Heart left ventricle (tissue), 16 donors: ENCODE measurements around the gene FAM20C. TPM values are rescaled to one million over a fixed set of nuclear protein-coding genes. Genes with fewer than 3 reads are reported as not detected.

Source experiments
- ATAC-seq, 4 donors: fragments of 200-7000 bp; cut with Tn5 transposase; one replicate each; pipeline ENCODE4 v1.9.1; 2020 to 2022; ENCODE audit warnings: moderate library complexity in 4 of 4, mild to moderate bottlenecking in 3 of 4, moderate number of reproducible peaks in 1 of 4
- DNase-seq, 5 donors: peaks; one replicate each; pipeline ENCODE4 v3.0.0-alpha.2; 2020
- H3K27ac ChIP-seq, 12 donors: fragments of 200-600 bp; sonication (generic) in 4 of 12; one replicate each; pipeline versions ENCODE4 v1.5.0 to v1.8.0; 2016 to 2022; ENCODE audit warnings: mild to moderate bottlenecking in 2 of 12
- H3K27me3 ChIP-seq, 9 donors: fragments of 200-600 bp; sonication (generic) in 2 of 9; one replicate each; pipeline versions ENCODE4 v1.5.1 to v1.8.0; 2016 to 2022; ENCODE audit warnings: mild to moderate bottlenecking in 3 of 9
- H3K36me3 ChIP-seq, 9 donors: fragments of 200-600 bp; sonication (generic) in 2 of 9; one replicate each; pipeline versions ENCODE4 v1.5.0 to v1.8.0; 2018 to 2022; ENCODE audit warnings: mild to moderate bottlenecking in 2 of 9
- H3K4me1 ChIP-seq, 12 donors: fragments of 200-600 bp; sonication (generic) in 4 of 12; one replicate each; pipeline versions ENCODE4 v1.5.0 to v1.8.0; 2016 to 2022; ENCODE audit warnings: mild to moderate bottlenecking in 3 of 12
- H3K4me3 ChIP-seq, 12 donors: fragments of 200-600 bp; sonication (generic) in 4 of 12; one replicate each; pipeline versions ENCODE4 v1.5.0 to v1.8.0; 2017 to 2022; ENCODE audit warnings: mild to moderate bottlenecking in 9 of 12, moderate library complexity in 4 of 12
- H3K9me3 ChIP-seq, 12 donors: fragments of 200-600 bp; sonication (generic) in 4 of 12; one replicate each; pipeline versions ENCODE4 v1.5.0 to v1.8.0; 2016 to 2022; ENCODE audit warnings: mild to moderate bottlenecking in 1 of 12
- POLR2A ChIP-seq, 2 donors: fragments of 450-650 bp; IDR thresholded peaks; one replicate each; pipeline ENCODE4 v1.6.1; 2017; ENCODE audit warnings: antibody characterized with exemption in 2 of 2, mild to moderate bottlenecking in 2 of 2, moderate library complexity in 2 of 2
- WGBS, 4 donors: extraction: QIAGEN DNeasy Blood & Tissue Kit in 2 of 4; methylation state at CpG; one replicate each; pipeline versions ENCODE4 v1.1.5 to v1.1.7; 2013 to 2018; 5-methylcytosine and 5-hydroxymethylcytosine counted together
- intact Hi-C, 10 donors: fragments of 100-400 bp; cut with DNase I; formaldehyde crosslinking; loops; one replicate each; pipeline versions ENCODE4 v1.11.1 to v1.14.2; 2022
- polyA plus RNA-seq, 2 donors: library from polyadenylated mRNA; stranded (reverse); fragments of 200-250 nt; gene quantifications; one replicate each; pipeline ENCODE4 v1.2.3, GENCODE V29; 2013
- total RNA-seq, 9 donors: library from RNA; depleted of rRNA in 2 of 9; stranded (reverse); fragments of >200 nt in 2 of 9; fragmentation: NEBNext Ultra II Directional in 3 of 9; extraction: Animal tissue kit (Norgen Biotek cat#: 25700) in 3 of 9; gene quantifications; one replicate each; pipeline versions ENCODE4 v1.1.0 to v1.2.4, GENCODE V29; 2016 to 2023
- TF ChIP-seq, protein P1 (sequence below), 12 donors: fragments of 200-600 bp; sonication (generic) in 4 of 12; IDR thresholded peaks; one replicate each; pipeline versions ENCODE4 v1.5.0 to v1.8.0; 2018 to 2022; ENCODE audit warnings: antibody characterized with exemption in 12 of 12, mild to moderate bottlenecking in 5 of 12
- donor health status: ischemic (EF 13 %, LVEDD 7.1; RV severe dilation, severe dysfunction).
- donor health status: healthy with polysubstance abuse.
- donor health status: DM: no; HTN: yes; CAD: no.
- donor health status: DM: no; HTN: no; CAD: no.
- donor health status: ischemic (EF 25% LVEDD 6.9; RV normal size, moderate dysfunction).
- donor health status: ischemic (EF 25% LVEDD 5.7; RV mildly dilated, moderate dysfunction).
- donor health status: healthy.
- donor health status: DM: yes; HTN: yes; CAD: no.
- donor health status: ischemic (EF 35%, LVEDD 5.7; RV mildly dilated, moderate dysfunction).
- donor health status: nonischemic (EF 11% LVEDD 7.7; RV severe dilation, severe dysfunction).
- donor health status: DM: yes; HTN: yes; CAD: no.
- donor health status: PGD.
- donor health status: ischemic (EF 29% LVEDD 5.4; RV normal size, mild dysfunction).
- donor health status: nonischemic (EF 23%, LVEDD 6.1; RV moderate dilation, normal function).

Gene FAM20C
- total and polyA plus RNA-seq, 11 donors = 11.1 to 52.0 (median 21.0) TPM

DNA sequence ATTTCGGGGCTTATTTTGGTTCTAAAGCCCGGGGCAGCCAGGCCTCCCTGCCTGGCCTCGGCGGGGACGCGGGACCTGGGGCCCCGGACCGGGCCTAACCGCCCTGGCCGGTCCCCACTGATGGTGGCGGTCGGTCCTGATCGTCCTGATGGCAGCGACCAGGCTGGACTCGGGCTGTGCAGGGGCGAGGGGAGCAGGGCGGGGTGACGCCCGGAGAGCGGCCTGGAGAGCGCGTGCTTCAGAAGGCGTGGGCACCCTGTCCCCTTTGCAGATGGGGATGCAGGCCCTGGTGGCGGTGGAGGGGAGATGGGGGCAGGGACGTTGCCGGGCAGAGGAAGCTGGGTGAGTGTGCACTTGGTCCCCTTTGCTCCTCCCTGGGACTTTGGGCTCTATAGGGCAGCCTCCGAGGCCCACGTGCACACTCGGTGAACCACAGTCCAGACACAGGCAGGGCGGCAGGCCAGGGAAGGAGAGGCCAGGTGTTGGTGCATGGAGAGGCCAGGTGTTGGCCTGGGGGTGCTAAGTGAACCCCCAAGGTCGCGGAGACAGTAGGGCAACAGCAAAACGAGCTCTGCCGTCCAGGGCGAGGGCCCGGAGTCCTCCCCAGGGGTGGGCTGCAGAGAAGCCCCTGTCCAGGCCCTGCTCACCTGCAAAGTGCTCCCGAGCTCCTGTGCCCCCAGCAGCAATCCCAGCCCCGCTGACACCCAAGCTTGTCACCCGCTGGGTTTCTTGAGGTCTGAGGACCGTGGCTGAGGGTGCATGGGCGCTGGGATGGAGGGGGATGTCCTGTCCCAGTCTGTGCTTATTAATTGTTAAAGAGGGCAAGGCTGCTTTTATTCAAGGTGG lies 42.4 kb upstream of the FAM20C start:
- Histone ChIP-seq H3K27ac (peak overlapping the region; percentile 86 to 99 (median 94)), H3K9me3 (no peaks in the 10 kb centered on the region), H3K4me3 (peak overlapping the region; percentile 37 to 76 (median 60)), H3K36me3 (no peaks in the 10 kb centered on the region), H3K4me1 (peaks cover 0 to 23% (median 14%) of the 10 kb centered on the region in 12 donors), H3K27me3 (no peaks in the 10 kb centered on the region)
- intact Hi-C loops = loop anchor here (1.0 to 5.0 kb wide), 4 partner anchors 37 to 42 kb away; partner anchors contain the start of gene FAM20C (in 7 of the 10)
- TF ChIP-seq POLR2A (IDR thresholded peaks at IDR 0.05) = no peak
- TF ChIP-seq, protein P1, sequence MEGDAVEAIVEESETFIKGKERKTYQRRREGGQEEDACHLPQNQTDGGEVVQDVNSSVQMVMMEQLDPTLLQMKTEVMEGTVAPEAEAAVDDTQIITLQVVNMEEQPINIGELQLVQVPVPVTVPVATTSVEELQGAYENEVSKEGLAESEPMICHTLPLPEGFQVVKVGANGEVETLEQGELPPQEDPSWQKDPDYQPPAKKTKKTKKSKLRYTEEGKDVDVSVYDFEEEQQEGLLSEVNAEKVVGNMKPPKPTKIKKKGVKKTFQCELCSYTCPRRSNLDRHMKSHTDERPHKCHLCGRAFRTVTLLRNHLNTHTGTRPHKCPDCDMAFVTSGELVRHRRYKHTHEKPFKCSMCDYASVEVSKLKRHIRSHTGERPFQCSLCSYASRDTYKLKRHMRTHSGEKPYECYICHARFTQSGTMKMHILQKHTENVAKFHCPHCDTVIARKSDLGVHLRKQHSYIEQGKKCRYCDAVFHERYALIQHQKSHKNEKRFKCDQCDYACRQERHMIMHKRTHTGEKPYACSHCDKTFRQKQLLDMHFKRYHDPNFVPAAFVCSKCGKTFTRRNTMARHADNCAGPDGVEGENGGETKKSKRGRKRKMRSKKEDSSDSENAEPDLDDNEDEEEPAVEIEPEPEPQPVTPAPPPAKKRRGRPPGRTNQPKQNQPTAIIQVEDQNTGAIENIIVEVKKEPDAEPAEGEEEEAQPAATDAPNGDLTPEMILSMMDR (IDR thresholded peaks at IDR 0.05) = no peak
- DNase-seq = peak; percentile 51 to 81 (median 58)
- 39 to 53% (median 43%) methylated on average over 39 to 41 of the region's 41 CpGs for WGBS, 4 donors
- ATAC-seq = peak in 3 of 4 donors; percentile 3 to 24 (median 10)

GRCh38 chr7:150811-151221 lies 41.6 kb upstream of the FAM20C start:
- ATAC-seq (no peak), DNase-seq (peak in 2 of 5 donors; percentile 54 to 65)
- no peak overlapping the region for H3K4me3 ChIP-seq
- no peak for TF ChIP-seq POLR2A (IDR thresholded peaks at IDR 0.05)
- TF ChIP-seq, protein P1 (IDR thresholded peaks at IDR 0.05) = no peak
- no peaks in the 10 kb centered on the region for H3K9me3 ChIP-seq
- no peaks in the 10 kb centered on the region for H3K27me3 ChIP-seq
- H3K36me3 ChIP-seq = no peaks in the 10 kb centered on the region
- 85 to 88% (median 85%) methylated on average over 13 of the region's 13 CpGs for WGBS, 4 donors
- H3K27ac ChIP-seq = peak overlapping the region in 2 of 12 donors; percentile 97 to 99
- H3K4me1 ChIP-seq = peaks cover 0 to 30% (median 14%) of the 10 kb centered on the region in 12 donors
- intact Hi-C loops = loop anchor here in 5 of 10 donors (5.0 kb wide), 2 partner anchors 36 to 41 kb away; partner anchors contain the start of gene FAM20C (in 3 of the 5)

GRCh38 chr7:151346-152050 lies 40.9 kb upstream of the FAM20C start:
- TF ChIP-seq POLR2A (IDR thresholded peaks at IDR 0.05) = no peak
- TF ChIP-seq, protein P1 (IDR thresholded peaks at IDR 0.05) = no peak
- H3K27me3 ChIP-seq = no peaks in the 10 kb centered on the region
- no peaks in the 10 kb centered on the region for H3K9me3 ChIP-seq
- H3K4me1 ChIP-seq = peaks cover 0 to 31% (median 14%) of the 10 kb centered on the region in 12 donors
- intact Hi-C loops = loop anchor here in 5 of 10 donors (5.0 kb wide), 2 partner anchors 36 to 41 kb away; partner anchors contain the start of gene FAM20C (in 3 of the 5)
- no peak overlapping the region for H3K4me3 ChIP-seq
- DNase-seq = peak in 2 of 5 donors; percentile 12 to 34
- H3K27ac ChIP-seq = peak overlapping the region in 1 of 12 donors; percentile 99
- no peaks in the 10 kb centered on the region for H3K36me3 ChIP-seq
- 94 to 97% (median 96%) methylated on average over 23 to 25 of the region's 25 CpGs for WGBS, 4 donors
- no peak for ATAC-seq
